SU-DHL-6 (cell line): ENCODE measurements around the gene MACROH2A2.

ENCODE experiments used
- H2AFZ ChIP-seq: fragments of 200-600 bp; sonication (generic); 2 replicates; pipeline ENCODE4 v1.6.1; 2014; ENCODE audit warnings: low read depth, mild to moderate bottlenecking, moderate library complexity, mixed read lengths, antibody characterized with exemption, low read length; ENCODE audit not compliant: severe bottlenecking
- H3F3A ChIP-seq: fragments of 200-600 bp; shearing (Covaris generic); 2 replicates; pipeline ENCODE4 v1.6.0; 2016; ENCODE audit warnings: antibody characterized with exemption, mild to moderate bottlenecking; ENCODE audit not compliant: insufficient read depth
- H3K27ac ChIP-seq: fragments of 200-600 bp; sonication (generic); 2 replicates; pipeline ENCODE4 v1.5.1; 2016; ENCODE audit warnings: low read depth, mild to moderate bottlenecking, low read length, moderate library complexity, mixed read lengths
- H3K27me3 ChIP-seq: fragments of 200-600 bp; sonication (generic), shearing (Covaris generic); 2 replicates; pipeline ENCODE4 v1.6.0; 2014; ENCODE audit warnings: mild to moderate bottlenecking, low read length
- H3K36me3 ChIP-seq: fragments of 200-600 bp; sonication (generic); 2 replicates; pipeline ENCODE4 v1.6.1; 2014; ENCODE audit warnings: mild to moderate bottlenecking, low read length, mixed read lengths
- H3K4me2 ChIP-seq: fragments of 300-600, 200-600 bp; shearing (Covaris generic), sonication (generic); 2 replicates; pipeline ENCODE4 v1.6.0; 2014; ENCODE audit warnings: low read length, low read depth, mild to moderate bottlenecking; ENCODE audit not compliant: poor library complexity, severe bottlenecking
- H3K4me3 ChIP-seq: fragments of 200-600 bp; sonication (generic); 2 replicates; pipeline ENCODE4 v1.5.1; 2014; ENCODE audit warnings: antibody characterized with exemption, low read length, mild to moderate bottlenecking, mixed read lengths; ENCODE audit not compliant: insufficient read depth, poor library complexity, severe bottlenecking
- H3K79me2 ChIP-seq: fragments of 200-600 bp; sonication (generic); 2 replicates; pipeline ENCODE4 v1.6.1; 2014; ENCODE audit warnings: mild to moderate bottlenecking, low read length, moderate library complexity; ENCODE audit not compliant: insufficient read depth
- H3K9ac ChIP-seq: fragments of 200-600 bp; sonication (generic); 2 replicates; pipeline ENCODE4 v1.7.0; 2014; ENCODE audit warnings: mild to moderate bottlenecking, low read length
- H3K9me2 ChIP-seq: fragments of 200-600 bp; sonication (generic); replicated peaks from 2 replicates; pipeline ENCODE4 v1.6.1; 2014; ENCODE audit warnings: low read length; ENCODE audit not compliant: insufficient read depth
- H3K9me3 ChIP-seq: fragments of 200-600 bp; sonication (generic); 2 replicates; pipeline ENCODE4 v1.6.1; 2014; ENCODE audit warnings: low read length, mixed read lengths; ENCODE audit not compliant: insufficient read depth
- H4K20me1 ChIP-seq: fragments of 200-600 bp; sonication (generic); 2 replicates; pipeline ENCODE4 v1.6.1; 2014; ENCODE audit warnings: low read depth, mild to moderate bottlenecking, antibody characterized with exemption, low read length, moderate library complexity, mixed read lengths
- EZH2phosphoT487 ChIP-seq: fragments of 200-600 bp; sonication (generic), shearing (Covaris generic); conservative IDR thresholded peaks from 2 replicates; pipeline ENCODE4 v1.6.1; 2018; ENCODE audit warnings: mild to moderate bottlenecking, antibody characterized with exemption, low read length, moderate library complexity, mixed read lengths
- TF ChIP-seq, protein P1 (sequence below): fragments of 200-600 bp; sonication (generic); IDR thresholded peaks from one replicate; pipeline ENCODE4 v1.5.1; 2017; ENCODE audit warnings: antibody characterized with exemption, mild to moderate bottlenecking, low read length, moderate library complexity; ENCODE audit not compliant: insufficient read depth, poor library complexity, severe bottlenecking

Gene MACROH2A2

GRCh38 chr10:70085975-70086613, 33.4 kb downstream of the MACROH2A2 start:
- H3K9me2 ChIP-seq = no peaks in the 10 kb centered on the region
- no peak overlapping the region for H3K9ac ChIP-seq
- H3K79me2 ChIP-seq = no peaks in the 10 kb centered on the region
- H3K4me3 ChIP-seq = no peak overlapping the region
- H2AFZ ChIP-seq = no peak overlapping the region
- H3K9me3 ChIP-seq = no peaks in the 10 kb centered on the region
- H3K36me3 ChIP-seq = no peaks in the 10 kb centered on the region
- no peak overlapping the region for H3K27ac ChIP-seq
- no peak overlapping the region for H3K4me2 ChIP-seq
- no peaks in the 10 kb centered on the region for H3K27me3 ChIP-seq
- TF ChIP-seq EZH2phosphoT487 = no peak
- TF ChIP-seq, protein P1, sequence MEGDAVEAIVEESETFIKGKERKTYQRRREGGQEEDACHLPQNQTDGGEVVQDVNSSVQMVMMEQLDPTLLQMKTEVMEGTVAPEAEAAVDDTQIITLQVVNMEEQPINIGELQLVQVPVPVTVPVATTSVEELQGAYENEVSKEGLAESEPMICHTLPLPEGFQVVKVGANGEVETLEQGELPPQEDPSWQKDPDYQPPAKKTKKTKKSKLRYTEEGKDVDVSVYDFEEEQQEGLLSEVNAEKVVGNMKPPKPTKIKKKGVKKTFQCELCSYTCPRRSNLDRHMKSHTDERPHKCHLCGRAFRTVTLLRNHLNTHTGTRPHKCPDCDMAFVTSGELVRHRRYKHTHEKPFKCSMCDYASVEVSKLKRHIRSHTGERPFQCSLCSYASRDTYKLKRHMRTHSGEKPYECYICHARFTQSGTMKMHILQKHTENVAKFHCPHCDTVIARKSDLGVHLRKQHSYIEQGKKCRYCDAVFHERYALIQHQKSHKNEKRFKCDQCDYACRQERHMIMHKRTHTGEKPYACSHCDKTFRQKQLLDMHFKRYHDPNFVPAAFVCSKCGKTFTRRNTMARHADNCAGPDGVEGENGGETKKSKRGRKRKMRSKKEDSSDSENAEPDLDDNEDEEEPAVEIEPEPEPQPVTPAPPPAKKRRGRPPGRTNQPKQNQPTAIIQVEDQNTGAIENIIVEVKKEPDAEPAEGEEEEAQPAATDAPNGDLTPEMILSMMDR = no peak
- H3F3A ChIP-seq = no peaks in the 10 kb centered on the region
- H4K20me1 ChIP-seq = no peaks in the 10 kb centered on the region

- Histone ChIP-seq H3K4me3 (no peak overlapping the region), H3K9me3 (no peaks in the 10 kb centered on the region), H3K79me2 (no peaks in the 10 kb centered on the region), H3K27me3 (no peaks in the 10 kb centered on the region), H2AFZ (no peak overlapping the region), H3K4me2 (no peak overlapping the region), H3K36me3 (no peaks in the 10 kb centered on the region), H3K9me2 (no peaks in the 10 kb centered on the region), H3K9ac (no peak overlapping the region), H3F3A (no peaks in the 10 kb centered on the region), H4K20me1 (no peaks in the 10 kb centered on the region), H3K27ac (no peak overlapping the region)
- no peak for TF ChIP-seq EZH2phosphoT487
- TF ChIP-seq, protein P1 = no peak
These were observed 35.1 kb downstream of the MACROH2A2 start for GRCh38 chr10:70087616-70088307.

GRCh38 chr10:70088308-70088698, 35.7 kb downstream of the MACROH2A2 start:
- H3K9me2 ChIP-seq = no peaks in the 10 kb centered on the region
- H3K4me3 ChIP-seq = no peak overlapping the region
- no peaks in the 10 kb centered on the region for H3K79me2 ChIP-seq
- no peaks in the 10 kb centered on the region for H3K36me3 ChIP-seq
- no peaks in the 10 kb centered on the region for H3K9me3 ChIP-seq
- H4K20me1 ChIP-seq = no peaks in the 10 kb centered on the region
- no peak overlapping the region for H3K9ac ChIP-seq
- H3F3A ChIP-seq = no peaks in the 10 kb centered on the region
- H2AFZ ChIP-seq = no peak overlapping the region
- no peaks in the 10 kb centered on the region for H3K27me3 ChIP-seq
- TF ChIP-seq, protein P1 = no peak
- TF ChIP-seq EZH2phosphoT487 = no peak
- H3K27ac ChIP-seq = no peak overlapping the region
- H3K4me2 ChIP-seq = no peak overlapping the region
